Motor neuron (in vitro differentiated cells): ENCODE results near the gene TFPI. TPM values are rescaled to one million over a fixed set of nuclear protein-coding genes. Genes with fewer than 3 reads are reported as not detected.
A peak's percentile ranks its signal among the peaks of the same experiment; 100 is the strongest.

Experiments
- ATAC-seq, 8 experiments: fragments of 200-7000 bp; cut with Tn5 transposase; replicated peaks in 6 of 8; 2 replicates each; pipeline ENCODE4 v1.8.0; 2021; ENCODE audit warnings: mild to moderate bottlenecking in 8 of 8, moderate library complexity in 8 of 8
- H3K27ac ChIP-seq, 2 donors: fragments of 250-450 bp; sonication (Bioruptor Pico); 2 replicates each; pipeline ENCODE4 v1.9.0; 2021; ENCODE audit warnings: antibody characterized with exemption in 2 of 2, mild to moderate bottlenecking in 2 of 2, moderate library complexity in 1 of 2
- H3K4me1 ChIP-seq, 2 donors: fragments of 250-450 bp; sonication (Bioruptor Pico); replicated peaks in 1 of 2; 2 replicates each; pipeline ENCODE4 v1.6.1; 2021; ENCODE audit warnings: antibody characterized with exemption in 2 of 2, mild to moderate bottlenecking in 2 of 2, moderate library complexity in 1 of 2
- H3K4me3 ChIP-seq, 5 donors: fragments of 250-450 bp; sonication (Bioruptor Pico); 2 replicates each; pipeline ENCODE4 v1.9.0; 2021; ENCODE audit warnings: antibody characterized with exemption in 5 of 5, mild to moderate bottlenecking in 5 of 5, moderate library complexity in 4 of 5
- WGBS, 10 experiments: fragments of 450-650 bp; shearing (Covaris generic); methylation state at CpG; one replicate each; pipeline ENCODE4 v1.0.0; 2022; 5-methylcytosine and 5-hydroxymethylcytosine counted together
- in situ Hi-C, 9 experiments: fragments of 400-800 bp; cut with MboI; loops; one replicate each; pipeline ENCODE4 v1.15.0; 2021; ENCODE audit warnings: low sequenced_read_pairs in 9 of 9, low pct_unique_long_range_greater_than_20kb in 2 of 9; ENCODE audit not compliant: unreplicated experiment in 9 of 9
- total RNA-seq, 8 experiments: library from RNA; unstranded; fragments of 300-600 nt; gene quantifications; 2 replicates each; pipeline versions ENCODE4 v1.2.3 to v1.2.4, GENCODE V29; 2022

Gene TFPI
- total RNA-seq, 8 experiments from 2014 or later = 0.18 to 79.3 (median 5.1) TPM

DNA sequence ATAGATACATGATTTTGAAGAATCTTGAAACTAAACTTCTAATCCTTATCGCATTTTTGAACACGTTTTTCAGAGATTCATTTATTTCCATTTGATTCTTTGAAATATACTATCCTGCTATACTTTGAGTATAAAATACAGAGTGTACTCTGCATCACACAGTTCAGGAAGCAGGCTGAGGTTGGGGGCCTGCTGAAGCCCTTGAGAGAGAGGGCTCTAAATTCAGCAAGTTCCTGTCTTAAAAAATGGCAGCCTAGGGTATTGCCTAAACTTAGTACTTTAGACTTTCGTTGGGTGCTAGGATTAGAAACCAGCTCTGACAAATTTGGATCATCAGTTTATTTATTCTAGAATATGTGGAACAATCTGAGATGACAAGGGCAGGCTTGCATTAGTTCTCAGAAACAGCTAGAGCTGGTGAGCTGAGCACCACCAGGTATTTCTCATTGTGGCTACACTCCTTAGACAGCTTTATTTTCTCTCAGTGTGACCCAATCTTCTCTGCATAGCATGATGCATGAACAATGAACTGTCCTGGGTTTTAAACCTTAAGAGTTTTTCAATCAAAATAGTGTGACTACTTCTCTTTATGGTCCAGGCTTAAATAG, 49.1 kb downstream of the TFPI start:
- ATAC-seq = no peak
- Histone ChIP-seq H3K27ac (no peak overlapping the region), H3K4me3 (no peak overlapping the region), H3K4me1 (peaks cover 0 to 1% of the 10 kb centered on the region in 2 donors)
- in situ Hi-C loops = loop anchor here in 4 of 9 experiments (10.0 to 25.0 kb wide), 2 partner anchors 70 to 1007 kb away; no protein-coding TSS in a partner anchor
- 50 to 100% (median 62%) methylated on average over 2 to 3 of the region's 3 CpGs for WGBS, 10 experiments

GRCh38 chr2:187504312-187504921, 49.8 kb downstream of the TFPI start:
- no peak for ATAC-seq
- no peak overlapping the region for H3K4me3 ChIP-seq
- in situ Hi-C loops = loop anchor here in 4 of 9 experiments (10.0 to 25.0 kb wide), 2 partner anchors 70 to 1008 kb away; no protein-coding TSS in a partner anchor
- H3K4me1 ChIP-seq = no peaks in the 10 kb centered on the region
- no peak overlapping the region for H3K27ac ChIP-seq
- WGBS, 10 experiments = 14 to 63% (median 39%) methylated on average over 3 to 6 of the region's 6 CpGs

DNA sequence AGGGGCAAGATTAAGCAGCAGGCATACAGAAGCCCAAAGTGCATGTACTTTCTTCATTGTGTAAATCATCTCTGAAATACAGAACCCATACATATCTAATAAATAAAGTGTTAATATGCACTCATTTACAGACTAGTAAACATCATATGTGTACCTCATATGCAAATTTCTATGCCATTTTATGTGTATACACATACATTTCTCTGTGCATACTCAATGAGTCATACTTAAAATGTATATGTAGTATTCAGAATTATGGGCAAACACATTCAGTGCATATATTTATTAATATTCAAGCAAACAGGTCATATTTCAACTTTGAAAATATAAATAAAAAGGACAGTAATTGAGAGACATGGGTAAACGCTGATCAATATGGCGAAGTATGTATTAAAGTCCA, 50.5 kb downstream of the TFPI start:
- Histone ChIP-seq H3K4me1 (no peaks in the 10 kb centered on the region), H3K4me3 (no peak overlapping the region), H3K27ac (no peak overlapping the region)
- 9 to 100% (median 53%) methylated on average over 1 to 2 of the region's 2 CpGs for WGBS, 10 experiments
- in situ Hi-C loops = loop anchor here in 4 of 9 experiments (10.0 to 25.0 kb wide), 2 partner anchors 71 to 1009 kb away; no protein-coding TSS in a partner anchor
- ATAC-seq = peak in 1 of 8 experiments; percentile 90

- Histone ChIP-seq H3K4me1 (no peaks in the 10 kb centered on the region), H3K4me3 (no peak overlapping the region), H3K27ac (no peak overlapping the region)
- in situ Hi-C loops = loop anchor here in 4 of 9 experiments (10.0 to 25.0 kb wide), 2 partner anchors 72 to 1010 kb away; no protein-coding TSS in a partner anchor
- no peak for ATAC-seq
- 48 to 100% (median 89%) methylated on average over 1 to 2 of the region's 2 CpGs for WGBS, 10 experiments
These were observed 51.8 kb downstream of the TFPI start for GRCh38 chr2:187502467-187502866.

DNA sequence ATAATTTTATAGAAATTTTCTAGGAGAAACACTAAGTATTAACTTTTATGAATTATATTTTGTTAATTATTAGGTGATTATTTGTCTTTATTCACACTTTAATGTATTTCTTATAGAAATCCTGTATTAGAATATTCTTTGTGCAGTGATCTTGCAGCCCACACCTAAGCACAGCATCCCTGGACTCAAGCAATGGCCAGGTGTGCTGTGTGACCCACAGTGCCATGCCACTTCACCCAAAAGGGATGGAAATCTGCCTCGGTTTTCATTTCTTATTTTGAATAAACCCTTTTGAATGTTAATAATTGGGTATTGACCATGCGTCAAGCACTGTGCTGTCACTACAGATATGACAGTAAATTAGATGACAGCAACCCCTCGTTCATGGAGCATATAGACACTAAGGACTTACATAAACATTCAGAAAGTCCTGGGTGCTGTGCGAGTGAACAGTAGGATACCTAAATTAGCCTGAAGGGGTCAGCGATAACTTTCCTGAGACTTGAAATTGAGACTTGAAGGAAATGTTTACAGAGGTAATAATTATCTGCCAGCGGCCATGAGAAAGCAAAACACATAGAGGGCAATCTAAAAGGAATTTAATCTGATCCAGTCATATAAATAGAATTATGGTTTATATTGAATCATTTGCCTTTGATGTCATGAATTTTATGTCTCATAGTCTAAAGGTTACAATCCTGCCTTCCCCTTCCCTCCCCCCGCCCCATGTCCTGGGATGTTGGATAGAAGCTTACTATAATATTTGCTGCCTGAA, 53.5 kb downstream of the TFPI start:
- ATAC-seq = peak in 4 of 8 experiments; percentile 28 to 73 (median 39)
- Histone ChIP-seq H3K4me1 (no peaks in the 10 kb centered on the region), H3K4me3 (no peak overlapping the region), H3K27ac (no peak overlapping the region)
- in situ Hi-C loops = loop anchor here in 4 of 9 experiments (10.0 to 25.0 kb wide), 2 partner anchors 74 to 1012 kb away; no protein-coding TSS in a partner anchor
- 12 to 70% (median 61%) methylated on average over 1 to 6 of the region's 7 CpGs; no CpG with 5 or more reads in 3 of the 10 experiments for WGBS, 10 experiments

- H3K4me1 ChIP-seq = no peaks in the 10 kb centered on the region
- in situ Hi-C loops = loop anchor here in 4 of 9 experiments (10.0 to 25.0 kb wide), 2 partner anchors 75 to 1012 kb away; no protein-coding TSS in a partner anchor
- no peak overlapping the region for H3K27ac ChIP-seq
- ATAC-seq = peak in 5 of 8 experiments; percentile 47 to 68 (median 62)
- 0 to 100% (median 30%) methylated on average over 1 to 2 of the region's 2 CpGs; no CpG with 5 or more reads in 1 of the 10 experiments for WGBS, 10 experiments
- no peak overlapping the region for H3K4me3 ChIP-seq
These were observed 54.2 kb downstream of the TFPI start for GRCh38 chr2:187499941-187500532.

DNA sequence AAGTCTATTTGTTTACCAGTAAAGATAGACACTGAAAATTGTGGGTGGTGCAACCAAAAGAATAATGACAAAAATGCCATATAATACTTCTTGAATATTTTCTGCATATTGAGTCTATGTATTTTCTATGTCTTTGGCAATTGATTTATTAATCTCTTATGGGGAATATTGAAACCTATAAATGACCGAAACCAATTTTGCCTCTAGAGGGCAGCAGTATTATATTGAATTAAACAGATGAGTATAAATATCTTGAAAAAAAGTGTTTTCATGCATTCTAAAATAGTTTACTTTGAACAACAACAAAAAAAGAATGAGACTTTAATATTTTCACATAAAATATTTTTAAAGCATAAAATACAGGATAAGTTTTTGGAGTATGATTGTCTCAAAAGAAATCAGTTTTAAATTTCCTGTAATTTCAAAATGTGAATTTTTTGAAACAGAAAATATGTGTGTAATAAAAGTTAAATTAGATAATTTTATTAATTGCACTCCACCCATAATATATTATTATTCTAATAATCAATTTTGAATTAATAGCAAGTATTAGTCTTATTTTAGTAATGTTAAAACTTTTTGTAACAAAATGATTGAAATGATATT, 56.3 kb downstream of the TFPI start:
- ATAC-seq = no peak
- in situ Hi-C loops = no loop called here

GRCh38 chr2:187497140-187497539, 57.1 kb downstream of the TFPI start:
- no peak for ATAC-seq
- in situ Hi-C loops = no loop called here
- Histone ChIP-seq H3K27ac (no peak overlapping the region), H3K4me3 (no peak overlapping the region), H3K4me1 (no peaks in the 10 kb centered on the region)
- 58 to 100% (median 100%) methylated on average over 1 to 2 of the region's 2 CpGs; no CpG with 5 or more reads in 1 of the 10 experiments for WGBS, 10 experiments

More for the DNA sequence above, 56.3 kb downstream of the TFPI start:
- no peak overlapping the region for H3K4me3 ChIP-seq
- H3K27ac ChIP-seq = no peak overlapping the region
- WGBS, 10 experiments = 0 to 60% (median 32%) methylated on average over 1 of the region's 1 CpG
- no peaks in the 10 kb centered on the region for H3K4me1 ChIP-seq

- Histone ChIP-seq H3K4me1 (no peaks in the 10 kb centered on the region), H3K4me3 (no peak overlapping the region), H3K27ac (no peak overlapping the region)
- WGBS, 10 experiments = 43 to 100% (median 67%) methylated on average over 1 of the region's 1 CpG; no CpG with 5 or more reads in 1 of the 10 experiments
- ATAC-seq = peak in 3 of 8 experiments; percentile 46 to 95 (median 69)
- in situ Hi-C loops = no loop called here
These were observed 58.9 kb downstream of the TFPI start for GRCh38 chr2:187495324-187495723.

DNA sequence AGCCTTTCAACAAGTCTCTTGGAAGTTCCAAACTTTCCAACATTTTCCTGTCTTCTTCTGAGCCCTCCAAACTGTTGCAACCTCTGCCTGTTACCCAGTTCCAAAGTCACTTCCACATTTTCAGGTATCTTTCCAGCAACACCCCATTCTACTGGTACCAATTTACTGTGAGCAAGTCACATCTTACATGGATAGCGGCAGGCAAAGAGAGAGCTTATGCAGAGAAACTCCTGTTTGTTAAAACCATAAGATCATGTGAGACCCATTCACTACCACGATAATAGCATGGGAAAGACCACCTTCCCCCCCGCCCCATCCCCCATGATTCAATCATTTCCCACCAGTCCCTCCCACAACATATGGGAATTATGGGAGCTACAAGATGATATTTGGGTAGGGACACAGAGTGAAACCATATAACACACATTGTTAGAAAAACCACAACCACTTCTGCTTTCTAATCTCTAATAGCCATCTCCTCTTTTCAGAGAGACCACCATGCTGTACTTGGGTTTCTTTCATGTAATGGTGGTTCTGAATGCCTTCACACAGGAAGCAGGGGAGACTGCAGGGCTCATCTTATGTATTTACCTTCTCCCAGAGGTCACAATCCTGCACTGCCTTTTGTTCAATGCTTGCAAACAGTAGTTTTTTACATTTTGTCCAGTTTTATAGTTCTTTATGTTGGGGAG, 60.2 kb downstream of the TFPI start:
- in situ Hi-C loops = no loop called here
- Histone ChIP-seq H3K27ac (no peak overlapping the region), H3K4me3 (no peak overlapping the region), H3K4me1 (no peaks in the 10 kb centered on the region)
- ATAC-seq = no peak
- 92 to 100% (median 100%) methylated on average over 1 to 2 of the region's 3 CpGs; no CpG with 5 or more reads in 7 of the 10 experiments for WGBS, 10 experiments

DNA sequence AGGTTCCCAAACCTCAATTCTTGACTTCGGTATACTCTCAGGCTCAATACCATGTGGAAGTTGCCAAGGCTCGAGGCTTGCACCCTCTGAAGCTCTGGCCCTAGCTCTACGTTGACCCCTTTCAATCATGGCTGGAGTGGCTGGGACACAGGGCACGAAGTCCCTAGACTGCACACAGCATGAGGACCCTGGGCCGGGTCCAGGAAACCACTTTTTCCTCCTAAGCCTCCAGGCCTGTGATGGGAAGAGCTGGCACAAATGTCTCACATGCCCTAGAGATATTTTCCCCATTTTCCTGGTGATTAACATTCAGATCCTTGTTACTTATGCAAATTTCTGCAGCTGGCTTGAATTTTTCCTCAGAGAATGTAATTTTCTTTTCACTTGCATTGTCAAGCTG, 61.1 kb downstream of the TFPI start:
- in situ Hi-C loops = no loop called here
- ATAC-seq = no peak
- H3K4me3 ChIP-seq = no peak overlapping the region
- no peak overlapping the region for H3K27ac ChIP-seq
- H3K4me1 ChIP-seq = no peaks in the 10 kb centered on the region
- WGBS, 10 experiments = 20 to 100% (median 100%) methylated on average over 1 to 5 of the region's 5 CpGs; no CpG with 5 or more reads in 5 of the 10 experiments

GRCh38 chr2:187486241-187486640, 68.0 kb downstream of the TFPI start:
- no peak for ATAC-seq
- Histone ChIP-seq H3K4me1 (no peaks in the 10 kb centered on the region), H3K27ac (no peak overlapping the region), H3K4me3 (no peak overlapping the region)
- in situ Hi-C loops = no loop called here
